Measurements from ENCODE around the gene HRH2.
A peak's percentile ranks its signal among the peaks of the same experiment; 100 is the strongest.
"Not testable (repeated sequence)": the region's sequence is repeated elsewhere in the genome, so short reads cannot be mapped to it uniquely, and the experiment has no call there.

The HRH2 gene

GRCh38 chr5:175657593-175658271 is at the start of gene HRH2:
Gene HRH2, plus strand, starts transcription at chr5:175658071. Its CDS starts 25,163 bp downstream, at chr5:175683234.
- DNase-seq (ENCODE audit: low read depth in 2 of 2): no peak

- DNase-seq (ENCODE audit: low read depth in 2 of 2): peak in 1 of 2 donors; percentile 19
Measured at GRCh38 chr5:175609526-175609925, 48.3 kb upstream of the HRH2 start.

- DNase-seq (ENCODE audit: low read depth in 2 of 2): no peak
Measured at GRCh38 chr5:175610381-175610780, 47.5 kb upstream of the HRH2 start.

GRCh38 chr5:175610898-175611297 is 47.0 kb upstream of the HRH2 start:
- no peak for DNase-seq (ENCODE audit: low read depth in 2 of 2)

GRCh38 chr5:175614223-175614815 is 43.6 kb upstream of the HRH2 start:
- no peak for DNase-seq (ENCODE audit: low read depth in 2 of 2)

- no peak for DNase-seq (ENCODE audit: low read depth in 2 of 2)
Measured at GRCh38 chr5:175614861-175615260, 43.0 kb upstream of the HRH2 start.

- DNase-seq (ENCODE audit: low read depth in 2 of 2): no peak
Measured at GRCh38 chr5:175616083-175616482, 41.8 kb upstream of the HRH2 start.

- DNase-seq (ENCODE audit: low read depth in 2 of 2): not testable (repeated sequence)
Measured at GRCh38 chr5:175616527-175616926, 41.3 kb upstream of the HRH2 start.

GRCh38 chr5:175617447-175617846 is 40.4 kb upstream of the HRH2 start:
- no peak for DNase-seq (ENCODE audit: low read depth in 2 of 2)

GRCh38 chr5:175620527-175620926 is 37.3 kb upstream of the HRH2 start:
- DNase-seq (ENCODE audit: low read depth in 2 of 2): no peak

GRCh38 chr5:175621971-175622370 is 35.9 kb upstream of the HRH2 start:
- DNase-seq (ENCODE audit: low read depth in 2 of 2): no peak

- DNase-seq (ENCODE audit: low read depth in 2 of 2): no peak
Measured at GRCh38 chr5:175623088-175623487, 34.8 kb upstream of the HRH2 start.

- no peak for DNase-seq (ENCODE audit: low read depth in 2 of 2)
Measured at GRCh38 chr5:175624316-175624715, 33.6 kb upstream of the HRH2 start.

- no peak for DNase-seq (ENCODE audit: low read depth in 2 of 2)
Measured at GRCh38 chr5:175627005-175627404, 30.9 kb upstream of the HRH2 start.

- DNase-seq (ENCODE audit: low read depth in 2 of 2): no peak
Measured at GRCh38 chr5:175627739-175628138, 30.1 kb upstream of the HRH2 start.

GRCh38 chr5:175628668-175629067 is 29.2 kb upstream of the HRH2 start:
- DNase-seq (ENCODE audit: low read depth in 2 of 2): no peak

GRCh38 chr5:175629261-175629660 is 28.6 kb upstream of the HRH2 start:
- DNase-seq (ENCODE audit: low read depth in 2 of 2): no peak

- no peak for DNase-seq (ENCODE audit: low read depth in 2 of 2)
Measured at GRCh38 chr5:175629793-175630192, 28.1 kb upstream of the HRH2 start.

- no peak for DNase-seq (ENCODE audit: low read depth in 2 of 2)
Measured at GRCh38 chr5:175635854-175636584, 21.9 kb upstream of the HRH2 start.

- no peak for DNase-seq (ENCODE audit: low read depth in 2 of 2)
Measured at GRCh38 chr5:175638305-175638704, 19.6 kb upstream of the HRH2 start.

GRCh38 chr5:175640106-175640775 is 17.6 kb upstream of the HRH2 start:
- DNase-seq (ENCODE audit: low read depth in 2 of 2): no peak

GRCh38 chr5:175642998-175643397 is 14.9 kb upstream of the HRH2 start:
- DNase-seq (ENCODE audit: low read depth in 2 of 2): no peak
